CD4-positive, CD25-positive, alpha-beta regulatory T cell (primary cell): ENCODE data around the gene CMTM1. TPM values are rescaled to one million over a fixed set of nuclear protein-coding genes. Genes with fewer than 3 reads are reported as not detected.
A peak's percentile ranks its signal among the peaks of the same experiment; 100 is the strongest.
"Not testable (repeated sequence)": the region's sequence is repeated elsewhere in the genome, so short reads cannot be mapped to it uniquely, and the experiment has no call there.

Source experiments
- ATAC-seq, 2 donors: fragments of 150-1000 bp; cut with Tn5 transposase; one replicate each; pipeline ENCODE4 v1.10.0; 2021; ENCODE audit warnings: low read depth in 2 of 2, moderate number of reproducible peaks in 2 of 2, moderate library complexity in 1 of 2
- DNase-seq, 3 donors: peaks; one replicate each; pipeline versions ENCODE4 v3.0.0 to v3.0.0-alpha.2; 2012 to 2022; ENCODE audit warnings: mixed read lengths in 1 of 3
- H3K27ac ChIP-seq: one replicate; pipeline ENCODE4 v1.7.0; 2013; ENCODE audit warnings: mild to moderate bottlenecking, low read length; ENCODE audit not compliant: insufficient read depth, poor library complexity, severe bottlenecking
- H3K27me3 ChIP-seq: one replicate; pipeline ENCODE4 v1.7.0; 2013; ENCODE audit warnings: low read length; ENCODE audit not compliant: control insufficient read depth, insufficient read depth
- H3K36me3 ChIP-seq: one replicate; pipeline ENCODE4 v1.7.0; 2013; ENCODE audit warnings: mild to moderate bottlenecking, low read length, moderate library complexity; ENCODE audit not compliant: control insufficient read depth, insufficient read depth
- H3K4me1 ChIP-seq: 2 replicates; pipeline ENCODE4 v1.7.0; 2013; ENCODE audit warnings: mild to moderate bottlenecking, low read length; ENCODE audit not compliant: insufficient read depth, control insufficient read depth, poor library complexity, severe bottlenecking
- H3K4me3 ChIP-seq: one replicate; pipeline ENCODE4 v1.7.0; 2013; ENCODE audit warnings: low read depth, mild to moderate bottlenecking, low read length, moderate library complexity
- H3K9me3 ChIP-seq, 2 experiments: 1 replicate in 1 of 2; 2 replicates in 1 of 2; pipeline ENCODE4 v1.7.0; 2013; ENCODE audit warnings: low read length in 2 of 2, mild to moderate bottlenecking in 1 of 2, moderate library complexity in 1 of 2; ENCODE audit not compliant: control insufficient read depth in 2 of 2
- H3K27ac Mint-ChIP-seq, 3 donors: one replicate each; pipeline ENCODE4 v1.8.0; 2020 to 2022; ENCODE audit warnings: mild to moderate bottlenecking in 3 of 3, mixed read lengths in 3 of 3, moderate library complexity in 2 of 3
- H3K27me3 Mint-ChIP-seq: one replicate; pipeline ENCODE4 v1.8.0; 2022; ENCODE audit warnings: mild to moderate bottlenecking, mixed read lengths
- H3K36me3 Mint-ChIP-seq: one replicate; pipeline ENCODE4 v1.8.0; 2020; ENCODE audit warnings: mixed read lengths
- H3K4me1 Mint-ChIP-seq, 4 donors: one replicate each; pipeline ENCODE4 v1.8.0; 2020 to 2022; ENCODE audit warnings: mixed read lengths in 4 of 4, mild to moderate bottlenecking in 1 of 4
- H3K4me3 Mint-ChIP-seq, 4 donors: one replicate each; pipeline ENCODE4 v1.8.0; 2020 to 2022; ENCODE audit warnings: mild to moderate bottlenecking in 4 of 4, mixed read lengths in 4 of 4, moderate library complexity in 3 of 4
- H3K9me3 Mint-ChIP-seq, 7 donors: one replicate each; pipeline ENCODE4 v1.8.0; 2020 to 2022; ENCODE audit warnings: mixed read lengths in 7 of 7, mild to moderate bottlenecking in 3 of 7, moderate library complexity in 2 of 7
- polyA plus RNA-seq, 4 donors: library from polyadenylated mRNA; unstranded; fragments of 300-500 nt; fragmentation: Illumina TruSeq; gene quantifications; one replicate each; pipeline ENCODE4 v1.2.3, GENCODE V29; 2021
- total RNA-seq: library from RNA; stranded (reverse); gene quantifications from one replicate; pipeline ENCODE4 v1.2.3, GENCODE V29; 2022

The CMTM1 gene
- total and polyA plus RNA-seq, 5 donors from 2014 or later: 0.26 to 3.2 (median 1.0) TPM

DNA sequence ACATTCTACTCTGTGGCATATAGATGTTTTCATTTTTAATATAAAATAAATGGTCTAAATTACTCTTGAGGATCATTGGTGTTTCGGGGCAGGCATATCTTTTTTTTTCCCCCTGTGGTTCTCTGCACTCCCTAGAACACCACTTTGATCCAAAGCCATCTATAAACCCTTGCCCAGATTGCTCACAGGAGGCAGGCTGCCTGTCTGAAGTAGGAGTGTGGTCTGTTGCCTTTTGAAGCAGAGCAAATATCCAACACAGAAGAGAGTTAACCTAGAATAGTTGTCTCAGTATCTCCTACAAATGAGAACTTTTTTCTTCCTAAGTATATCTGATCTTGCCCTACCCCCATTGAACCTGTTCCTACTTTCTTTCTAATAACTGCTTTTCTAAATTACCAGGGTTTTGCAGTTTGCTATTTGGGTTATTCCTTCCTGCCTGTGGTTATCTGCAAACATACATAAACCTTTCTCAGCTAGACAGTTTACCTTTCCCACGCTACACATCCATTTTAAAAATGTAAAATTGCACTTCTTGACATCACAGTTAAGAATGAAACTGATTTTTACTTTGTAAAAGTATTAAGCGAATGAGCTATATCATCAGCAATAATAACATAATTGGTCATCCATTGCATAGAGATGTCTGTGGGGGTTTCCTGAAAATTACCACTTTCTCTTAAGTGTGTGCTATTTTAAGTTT is 4.7 kb upstream of the CMTM1 start:
- ATAC-seq (no peak), DNase-seq (no peak)
- Histone ChIP-seq H3K36me3 (peaks cover 67% of the 10 kb centered on the region), H3K9me3 (no peaks in the 10 kb centered on the region), H3K27me3 (no peaks in the 10 kb centered on the region), H3K4me1 (peaks cover 60% of the 10 kb centered on the region), H3K27ac (peak overlapping the region; percentile 63), H3K4me3 (peak overlapping the region; percentile 42)
- Mint-ChIP-seq H3K4me3 (peak overlapping the region in 2 of 4 donors; percentile 51 to 60), H3K36me3 (peaks cover 41% of the 10 kb centered on the region), H3K9me3 (no peaks in the 10 kb centered on the region), H3K27me3 (no peaks in the 10 kb centered on the region), H3K27ac (peak overlapping the region; percentile 77 to 92 (median 88)), H3K4me1 (peaks cover 46 to 79% (median 61%) of the 10 kb centered on the region in 4 donors)

DNA sequence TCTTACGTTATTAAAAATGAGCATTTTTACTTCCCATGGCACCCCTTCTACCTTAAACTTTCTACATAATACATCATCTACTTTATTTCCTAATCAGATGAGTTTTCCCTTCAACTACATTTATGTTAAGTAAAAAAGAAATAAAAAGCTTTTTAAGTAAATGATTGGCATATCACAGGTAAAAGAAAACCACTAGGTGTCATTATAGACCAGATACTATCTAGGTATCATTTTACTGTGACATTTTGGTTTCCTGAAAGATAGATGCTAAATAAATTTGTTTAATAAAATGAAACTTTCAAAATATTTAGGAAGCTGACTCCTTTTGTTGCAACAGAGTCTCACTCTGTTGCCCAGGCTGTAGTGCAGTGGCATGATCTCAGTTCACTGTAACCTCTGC is 3.8 kb upstream of the CMTM1 start:
- DNase-seq (peak in 2 of 3 donors; percentile 52 to 54), ATAC-seq (peak; percentile 55 to 57)
- Mint-ChIP-seq H3K27ac (peak overlapping the region; percentile 57 to 85 (median 77)), H3K27me3 (no peaks in the 10 kb centered on the region), H3K36me3 (peaks cover 44% of the 10 kb centered on the region), H3K4me1 (peaks cover 46 to 74% (median 59%) of the 10 kb centered on the region in 4 donors), H3K9me3 (peaks cover 0 to 1% (median 0%) of the 10 kb centered on the region in 7 donors), H3K4me3 (peak overlapping the region in 3 of 4 donors; percentile 3 to 82 (median 40))
- H3K4me3 ChIP-seq: peak overlapping the region; percentile 4
- peak overlapping the region; percentile 63 for H3K27ac ChIP-seq
- peaks cover 68% of the 10 kb centered on the region for H3K36me3 ChIP-seq
- peaks cover 53% of the 10 kb centered on the region for H3K4me1 ChIP-seq
- no peaks in the 10 kb centered on the region for H3K27me3 ChIP-seq
- H3K9me3 ChIP-seq: no peaks in the 10 kb centered on the region

DNA sequence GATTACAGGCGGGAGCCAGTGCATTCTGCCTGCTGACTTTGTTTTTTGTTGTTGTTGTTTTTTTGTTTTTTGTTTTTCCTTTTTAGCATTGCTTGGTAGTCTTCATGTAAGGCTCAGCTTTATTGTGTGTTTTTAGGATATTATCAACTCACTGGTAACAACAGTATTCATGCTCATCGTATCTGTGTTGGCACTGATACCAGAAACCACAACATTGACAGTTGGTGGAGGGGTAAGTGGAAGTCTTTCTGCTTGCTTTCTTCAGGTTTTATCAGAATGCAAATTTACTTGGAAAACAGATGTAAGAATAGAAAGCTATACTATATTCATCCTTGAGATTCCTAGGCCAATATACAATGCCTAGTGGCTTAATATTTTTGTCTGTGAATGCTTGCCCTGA is 3.3 kb upstream of the CMTM1 start:
- peaks cover 46% of the 10 kb centered on the region for H3K36me3 Mint-ChIP-seq
- no peaks in the 10 kb centered on the region for H3K27me3 Mint-ChIP-seq
- H3K4me3 ChIP-seq: no peak overlapping the region
- H3K27ac Mint-ChIP-seq: peak overlapping the region in 2 of 3 donors; percentile 77 to 85
- ATAC-seq: no peak
- H3K4me1 ChIP-seq: peaks cover 48% of the 10 kb centered on the region
- H3K9me3 Mint-ChIP-seq: peaks cover 0 to 2% (median 0%) of the 10 kb centered on the region in 7 donors
- peaks cover 67% of the 10 kb centered on the region for H3K36me3 ChIP-seq
- H3K9me3 ChIP-seq: no peaks in the 10 kb centered on the region
- peak overlapping the region; percentile 3 to 52 (median 46) for H3K4me3 Mint-ChIP-seq
- H3K27me3 ChIP-seq: no peaks in the 10 kb centered on the region
- peak overlapping the region; percentile 14 for H3K27ac ChIP-seq
- peaks cover 52 to 69% (median 59%) of the 10 kb centered on the region in 4 donors for H3K4me1 Mint-ChIP-seq
- DNase-seq: no peak

DNA sequence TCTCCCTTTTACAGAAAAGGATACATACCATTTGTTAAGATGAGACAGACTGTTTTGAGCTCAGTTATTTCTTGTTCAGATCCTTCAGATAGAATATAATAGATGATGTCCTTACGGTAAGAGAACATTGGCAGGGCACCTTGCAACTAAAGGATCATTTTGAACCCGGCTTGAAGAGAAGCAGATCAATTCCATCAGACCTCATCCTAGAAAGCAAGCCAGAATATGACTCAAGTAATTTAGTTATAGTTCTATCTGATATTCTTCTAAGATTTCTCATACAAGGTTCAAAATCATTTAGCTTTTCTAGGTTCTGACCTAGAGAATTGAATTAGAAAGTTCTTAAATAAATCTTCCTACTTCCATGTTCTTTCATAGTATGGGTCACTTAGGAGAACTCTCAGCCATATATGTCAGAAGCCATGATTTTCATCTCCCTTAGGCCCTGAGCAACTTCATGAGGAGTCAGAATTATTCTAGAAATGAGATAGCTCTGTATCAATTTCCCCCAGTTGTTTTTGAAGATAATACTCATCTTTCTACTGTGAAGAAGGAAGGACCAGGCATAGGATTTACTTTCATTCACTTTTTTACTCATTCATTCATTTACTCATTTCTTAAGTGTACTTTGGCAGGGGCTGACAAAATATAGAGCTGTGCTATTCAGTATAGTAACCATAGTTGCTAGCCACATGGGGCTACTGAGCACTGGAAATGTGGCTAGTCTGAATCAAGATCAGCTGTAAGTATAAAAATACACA is 2.5 kb upstream of the CMTM1 start:
- Mint-ChIP-seq H3K9me3 (peaks cover 0 to 2% (median 0%) of the 10 kb centered on the region in 7 donors), H3K4me1 (peaks cover 49 to 61% (median 53%) of the 10 kb centered on the region in 4 donors), H3K27ac (peak overlapping the region; percentile 65 to 85 (median 77)), H3K36me3 (peaks cover 39% of the 10 kb centered on the region), H3K27me3 (no peaks in the 10 kb centered on the region), H3K4me3 (peak overlapping the region in 2 of 4 donors; percentile 32 to 52)
- H3K27ac ChIP-seq: peak overlapping the region; percentile 14
- peaks cover 60% of the 10 kb centered on the region for H3K36me3 ChIP-seq
- no peak for DNase-seq
- no peak for ATAC-seq
- no peaks in the 10 kb centered on the region for H3K27me3 ChIP-seq
- H3K4me1 ChIP-seq: peaks cover 44% of the 10 kb centered on the region
- no peak overlapping the region for H3K4me3 ChIP-seq
- H3K9me3 ChIP-seq: no peaks in the 10 kb centered on the region

DNA sequence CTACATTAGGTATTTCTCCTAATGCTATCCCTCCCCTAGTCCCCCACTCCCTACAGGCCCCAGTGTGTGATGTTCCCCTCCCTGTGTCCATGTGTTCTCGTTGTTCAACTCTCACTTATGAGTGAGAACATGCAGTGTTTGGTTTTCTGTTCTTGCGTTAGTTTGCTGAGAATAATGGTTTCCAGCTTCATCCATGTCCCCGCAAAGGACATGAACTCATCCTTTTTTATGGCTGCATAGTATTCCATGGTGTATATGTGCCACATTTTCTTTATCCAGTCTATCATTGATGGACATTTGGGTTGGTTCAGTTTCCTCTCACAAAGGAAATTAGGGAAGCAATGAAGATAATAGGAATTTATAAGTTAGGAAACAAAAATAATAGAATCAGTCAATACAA is 1.0 kb downstream of the CMTM1 start:
- Histone ChIP-seq H3K36me3 (peaks cover 43% of the 10 kb centered on the region), H3K4me1 (peaks cover 15% of the 10 kb centered on the region)
- not testable (repeated sequence) for DNase-seq, H3K4me3 ChIP-seq, H3K9me3 Mint-ChIP-seq, H3K27ac ChIP-seq, H3K9me3 ChIP-seq, H3K4me3 Mint-ChIP-seq, ATAC-seq, H3K27ac Mint-ChIP-seq, H3K27me3 ChIP-seq, H3K27me3 Mint-ChIP-seq
- Mint-ChIP-seq H3K4me1 (peaks cover 32 to 36% (median 33%) of the 10 kb centered on the region in 4 donors), H3K36me3 (peaks cover 24% of the 10 kb centered on the region)

DNA sequence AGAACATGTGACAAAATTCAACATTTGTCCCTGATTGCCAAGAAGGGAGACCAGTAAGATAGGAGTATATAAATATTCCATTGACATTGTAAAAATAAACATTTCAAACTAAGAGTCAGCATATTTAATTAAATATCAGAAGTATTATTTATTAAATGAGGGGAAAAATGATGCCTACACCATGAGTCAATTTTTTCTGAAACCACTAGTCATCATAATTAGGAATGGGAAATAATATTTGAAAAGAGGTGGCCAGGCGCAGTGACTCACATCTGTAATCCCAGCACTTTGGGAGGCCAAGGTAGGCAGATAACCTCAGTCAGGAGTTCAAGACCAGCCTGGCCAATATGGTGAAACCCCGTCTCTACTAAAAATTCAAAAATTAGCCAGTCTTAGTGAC is 2.1 kb downstream of the CMTM1 start:
- Histone ChIP-seq H3K4me1 (peaks cover 4% of the 10 kb centered on the region), H3K4me3 (no peak overlapping the region), H3K27me3 (no peaks in the 10 kb centered on the region), H3K9me3 (no peaks in the 10 kb centered on the region), H3K27ac (no peak overlapping the region), H3K36me3 (peaks cover 41% of the 10 kb centered on the region)
- ATAC-seq: no peak
- Mint-ChIP-seq H3K4me1 (peaks cover 22 to 27% (median 25%) of the 10 kb centered on the region in 4 donors), H3K36me3 (peaks cover 24% of the 10 kb centered on the region), H3K9me3 (peaks cover 0 to 2% (median 0%) of the 10 kb centered on the region in 7 donors), H3K27ac (no peak overlapping the region), H3K27me3 (no peaks in the 10 kb centered on the region), H3K4me3 (no peak overlapping the region)
- DNase-seq: no peak

DNA sequence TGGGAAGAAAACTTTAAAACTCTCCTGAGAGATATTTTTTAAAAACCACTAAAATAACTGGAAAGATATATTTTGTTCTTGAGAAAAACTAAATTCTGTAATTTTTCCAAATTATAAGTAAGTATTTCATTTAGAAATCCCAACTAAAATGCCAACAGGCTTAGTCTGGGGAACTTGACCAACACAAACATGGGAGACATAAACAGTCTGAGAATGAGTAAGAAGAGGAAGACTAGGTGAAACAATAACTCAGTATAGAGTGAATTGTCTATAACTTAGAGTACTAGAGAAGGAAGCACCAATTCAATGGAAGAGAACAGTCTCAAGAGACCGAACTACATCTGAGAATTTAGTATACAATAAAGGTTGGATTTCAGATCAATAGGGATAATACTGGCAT is 2.9 kb downstream of the CMTM1 start:
- ATAC-seq (no peak), DNase-seq (no peak)
- Mint-ChIP-seq H3K9me3 (peaks cover 0 to 2% (median 0%) of the 10 kb centered on the region in 7 donors), H3K4me3 (no peak overlapping the region), H3K27ac (peak overlapping the region in 1 of 3 donors; percentile 21), H3K4me1 (peaks cover 15 to 22% (median 17%) of the 10 kb centered on the region in 4 donors), H3K36me3 (peaks cover 18% of the 10 kb centered on the region), H3K27me3 (no peaks in the 10 kb centered on the region)
- Histone ChIP-seq H3K27me3 (no peaks in the 10 kb centered on the region), H3K4me3 (no peak overlapping the region), H3K27ac (peak overlapping the region; percentile 33), H3K9me3 (no peaks in the 10 kb centered on the region), H3K36me3 (peaks cover 34% of the 10 kb centered on the region), H3K4me1 (no peaks in the 10 kb centered on the region)
